HEK293 (cell line): Measurements from ENCODE around the gene SKOR2.

Experiments used
- CTCF ChIA-PET: fragments of 350-600 bp; formaldehyde crosslinking; extraction: SDS; loops from one replicate; lab custom pipeline; 2021; ENCODE audit warnings: antibody characterized with exemption; lab: Yijun Ruan, JAX
- POLR2A ChIA-PET: fragments of 300-600 bp; formaldehyde crosslinking; extraction: SDS; loops from one replicate; lab custom pipeline; 2020; ENCODE audit warnings: antibody characterized with exemption, inconsistent platforms; lab: Yijun Ruan, JAX
- H3K27ac ChIP-seq: fragments of 200-500 bp; sonication (Bioruptor generic); 2 replicates; pipeline ENCODE4 v1.5.1; 2014; ENCODE audit warnings: low read depth, low read length, control low read depth, inconsistent platforms; ENCODE audit errors: extremely low read depth
- H3K36me3 ChIP-seq, 2 experiments: fragments of 200-500 bp in 1 of 2; sonication (Bioruptor generic) in 1 of 2; 1 replicate in 1 of 2; 2 replicates in 1 of 2; pipeline ENCODE4 v1.5.1; 2014 to 2017; ENCODE audit warnings: inconsistent platforms in 2 of 2, low read length in 2 of 2; ENCODE audit not compliant: control insufficient read depth in 2 of 2, insufficient read depth in 1 of 2
- H3K4me1 ChIP-seq: fragments of 200-500 bp; sonication (Bioruptor generic); 2 replicates; pipeline ENCODE4 v1.5.1; 2014; ENCODE audit warnings: mild to moderate bottlenecking, low read length, inconsistent platforms; ENCODE audit not compliant: control insufficient read depth, insufficient read depth
- H3K4me3 ChIP-seq: 2 replicates; pipeline ENCODE4 v1.5.1; 2011; ENCODE audit warnings: low read depth, mild to moderate bottlenecking, control low read depth, low read length, moderate library complexity
- H3K9me3 ChIP-seq: fragments of 200-500 bp; sonication (Bioruptor generic); 2 replicates; pipeline ENCODE4 v1.5.1; 2014; ENCODE audit warnings: low read depth, low read length, inconsistent platforms; ENCODE audit not compliant: control insufficient read depth, insufficient read depth
- GLI2 ChIP-seq: fragments of 450-650 bp; formaldehyde crosslinking; IDR thresholded peaks from 2 replicates; pipeline ENCODE4; 2017; ENCODE audit warnings: missing biosample characterization, missing genetic modification characterization, low read depth, borderline replicate concordance
- KLF10 ChIP-seq: fragments of 450-650 bp; IDR thresholded peaks from 2 replicates; pipeline ENCODE4 v1.5.1; 2018; ENCODE audit warnings: missing biosample characterization, mild to moderate bottlenecking, missing genetic modification characterization
- KLF16 ChIP-seq: fragments of 450-650 bp; formaldehyde crosslinking; IDR thresholded peaks from 2 replicates; pipeline ENCODE4 v1.5.1; 2017; ENCODE audit warnings: missing biosample characterization, missing genetic modification characterization
- KLF7 ChIP-seq: fragments of 450-650 bp; formaldehyde crosslinking; IDR thresholded peaks from 2 replicates; pipeline ENCODE4 v1.5.1; 2016; ENCODE audit warnings: missing biosample characterization, missing genetic modification characterization, borderline replicate concordance
- MZF1 ChIP-seq: fragments of 450-650 bp; formaldehyde crosslinking; IDR thresholded peaks from 2 replicates; pipeline ENCODE4 v1.5.1; 2017; ENCODE audit warnings: missing biosample characterization, missing genetic modification characterization, borderline replicate concordance
- ZBTB21 ChIP-seq: fragments of 450-650 bp; formaldehyde crosslinking; IDR thresholded peaks from 2 replicates; pipeline ENCODE4 v1.5.1; 2017; ENCODE audit warnings: missing biosample characterization, missing genetic modification characterization
- ZBTB7A ChIP-seq: fragments of 450-650 bp; formaldehyde crosslinking; IDR thresholded peaks from 2 replicates; pipeline ENCODE4 v1.5.1; 2016; ENCODE audit warnings: low read depth, missing biosample characterization, missing genetic modification characterization
- ZEB2 ChIP-seq: fragments of 450-650 bp; formaldehyde crosslinking; IDR thresholded peaks from 2 replicates; pipeline ENCODE4 v1.5.1; 2016; ENCODE audit warnings: missing biosample characterization, missing genetic modification characterization
- ZNF157 ChIP-seq: fragments of 450-650 bp; formaldehyde crosslinking; IDR thresholded peaks from 2 replicates; pipeline ENCODE4 v1.5.1; 2016; ENCODE audit warnings: missing biosample characterization, missing genetic modification characterization
- ZNF175 ChIP-seq: fragments of 450-650 bp; formaldehyde crosslinking; IDR thresholded peaks from 2 replicates; pipeline ENCODE4 v1.5.1; 2016; ENCODE audit warnings: missing biosample characterization, missing genetic modification characterization
- ZNF292 ChIP-seq: fragments of 450-650 bp; formaldehyde crosslinking; IDR thresholded peaks from 2 replicates; pipeline ENCODE4 v1.5.1; 2016; ENCODE audit warnings: low read depth, missing biosample characterization, missing genetic modification characterization, borderline replicate concordance
- ZNF341 ChIP-seq: fragments of 450-650 bp; formaldehyde crosslinking; IDR thresholded peaks from 2 replicates; pipeline ENCODE4; 2016; ENCODE audit warnings: low read depth, missing biosample characterization, missing genetic modification characterization
- ZNF514 ChIP-seq: fragments of 450-650 bp; formaldehyde crosslinking; IDR thresholded peaks from 2 replicates; pipeline ENCODE4 v1.5.1; 2016; ENCODE audit warnings: missing biosample characterization, missing genetic modification characterization
- ZNF555 ChIP-seq: fragments of 450-650 bp; formaldehyde crosslinking; conservative IDR thresholded peaks from 2 replicates; pipeline ENCODE4 v1.5.1; 2017; ENCODE audit warnings: missing biosample characterization, mild to moderate bottlenecking, missing genetic modification characterization, inconsistent platforms
- ZNF610 ChIP-seq: fragments of 450-650 bp; formaldehyde crosslinking; IDR thresholded peaks from 2 replicates; pipeline ENCODE4 v1.5.1; 2016; ENCODE audit warnings: missing biosample characterization, missing genetic modification characterization, borderline replicate concordance
- ZNF623 ChIP-seq: fragments of 450-650 bp; formaldehyde crosslinking; IDR thresholded peaks from 2 replicates; pipeline ENCODE4 v1.5.1; 2016; ENCODE audit warnings: missing biosample characterization, missing genetic modification characterization
- ZNF670 ChIP-seq: fragments of 450-650 bp; formaldehyde crosslinking; IDR thresholded peaks from 2 replicates; pipeline ENCODE4 v1.5.1; 2016; ENCODE audit warnings: missing biosample characterization, missing genetic modification characterization, low read depth
- ZNF707 ChIP-seq: fragments of 450-650 bp; formaldehyde crosslinking; IDR thresholded peaks from 2 replicates; pipeline ENCODE4 v1.5.1; 2016; ENCODE audit warnings: missing biosample characterization, missing genetic modification characterization
- ZNF768 ChIP-seq: fragments of 450-650 bp; formaldehyde crosslinking; IDR thresholded peaks from 2 replicates; pipeline ENCODE4 v1.5.1; 2018; ENCODE audit warnings: missing biosample characterization, mild to moderate bottlenecking, missing genetic modification characterization
- ZNF843 ChIP-seq: fragments of 450-650 bp; formaldehyde crosslinking; IDR thresholded peaks from 2 replicates; pipeline ENCODE4 v1.5.1; 2016; ENCODE audit warnings: missing biosample characterization, missing genetic modification characterization
- ZXDB ChIP-seq: fragments of 450-650 bp; formaldehyde crosslinking; IDR thresholded peaks from 2 replicates; pipeline ENCODE4 v1.5.1; 2016; ENCODE audit warnings: missing biosample characterization, missing genetic modification characterization
- TF ChIP-seq, protein P1 (sequence below): fragments of 450-650 bp; formaldehyde crosslinking; IDR thresholded peaks from 2 replicates; pipeline ENCODE4 v1.5.1; 2016; ENCODE audit warnings: missing biosample characterization, missing genetic modification characterization
- TF ChIP-seq, protein P2 (sequence below): fragments of 450-650 bp; formaldehyde crosslinking; IDR thresholded peaks from 2 replicates; pipeline ENCODE4; 2016; ENCODE audit warnings: missing biosample characterization, missing genetic modification characterization
- TF ChIP-seq, protein P3 (sequence below): fragments of 450-650 bp; formaldehyde crosslinking; IDR thresholded peaks from 2 replicates; pipeline ENCODE4 v1.5.1; 2016; ENCODE audit warnings: missing biosample characterization, missing genetic modification characterization
- TF ChIP-seq, protein P4 (sequence below): fragments of 450-650 bp; formaldehyde crosslinking; IDR thresholded peaks from 2 replicates; pipeline ENCODE4 v1.5.1; 2016; ENCODE audit warnings: missing biosample characterization, missing genetic modification characterization
- TF ChIP-seq, protein P5 (sequence below): fragments of 450-650 bp; formaldehyde crosslinking; IDR thresholded peaks from 2 replicates; pipeline ENCODE4 v1.5.1; 2016; ENCODE audit warnings: missing biosample characterization, missing genetic modification characterization
- TF ChIP-seq, protein P6 (sequence below): fragments of 450-650 bp; formaldehyde crosslinking; IDR thresholded peaks from 2 replicates; pipeline ENCODE4 v1.5.1; 2016; ENCODE audit warnings: missing biosample characterization, missing genetic modification characterization

The SKOR2 gene

DNA sequence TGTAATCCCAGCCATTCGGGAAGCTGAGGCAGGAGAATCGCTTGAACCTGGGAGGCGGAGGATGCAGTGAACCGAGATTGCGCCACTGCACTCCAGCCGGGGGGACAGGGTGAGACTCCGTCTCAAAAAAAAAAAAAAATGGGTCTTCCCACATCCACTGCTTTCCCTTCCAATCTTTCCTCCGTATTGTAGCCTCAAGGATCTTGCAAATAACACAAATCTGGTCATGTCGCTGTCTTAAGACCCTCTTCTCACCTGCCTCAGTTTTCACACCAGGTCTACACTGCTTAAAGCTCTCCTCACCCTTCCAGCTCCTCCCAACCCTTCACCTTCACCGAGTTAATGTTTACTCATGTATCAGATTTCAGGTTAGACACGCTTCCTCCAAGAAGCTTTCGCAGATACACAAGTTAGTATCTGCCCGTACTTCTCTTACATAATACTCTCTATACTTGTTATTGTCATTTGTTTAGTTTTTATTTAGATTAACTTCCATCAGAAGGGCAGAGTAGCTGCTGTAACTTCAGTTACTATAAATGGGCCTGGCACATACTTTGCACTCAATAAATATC lies 76.8 kb downstream of the SKOR2 start (continued):
- TF ChIP-seq, protein P1, sequence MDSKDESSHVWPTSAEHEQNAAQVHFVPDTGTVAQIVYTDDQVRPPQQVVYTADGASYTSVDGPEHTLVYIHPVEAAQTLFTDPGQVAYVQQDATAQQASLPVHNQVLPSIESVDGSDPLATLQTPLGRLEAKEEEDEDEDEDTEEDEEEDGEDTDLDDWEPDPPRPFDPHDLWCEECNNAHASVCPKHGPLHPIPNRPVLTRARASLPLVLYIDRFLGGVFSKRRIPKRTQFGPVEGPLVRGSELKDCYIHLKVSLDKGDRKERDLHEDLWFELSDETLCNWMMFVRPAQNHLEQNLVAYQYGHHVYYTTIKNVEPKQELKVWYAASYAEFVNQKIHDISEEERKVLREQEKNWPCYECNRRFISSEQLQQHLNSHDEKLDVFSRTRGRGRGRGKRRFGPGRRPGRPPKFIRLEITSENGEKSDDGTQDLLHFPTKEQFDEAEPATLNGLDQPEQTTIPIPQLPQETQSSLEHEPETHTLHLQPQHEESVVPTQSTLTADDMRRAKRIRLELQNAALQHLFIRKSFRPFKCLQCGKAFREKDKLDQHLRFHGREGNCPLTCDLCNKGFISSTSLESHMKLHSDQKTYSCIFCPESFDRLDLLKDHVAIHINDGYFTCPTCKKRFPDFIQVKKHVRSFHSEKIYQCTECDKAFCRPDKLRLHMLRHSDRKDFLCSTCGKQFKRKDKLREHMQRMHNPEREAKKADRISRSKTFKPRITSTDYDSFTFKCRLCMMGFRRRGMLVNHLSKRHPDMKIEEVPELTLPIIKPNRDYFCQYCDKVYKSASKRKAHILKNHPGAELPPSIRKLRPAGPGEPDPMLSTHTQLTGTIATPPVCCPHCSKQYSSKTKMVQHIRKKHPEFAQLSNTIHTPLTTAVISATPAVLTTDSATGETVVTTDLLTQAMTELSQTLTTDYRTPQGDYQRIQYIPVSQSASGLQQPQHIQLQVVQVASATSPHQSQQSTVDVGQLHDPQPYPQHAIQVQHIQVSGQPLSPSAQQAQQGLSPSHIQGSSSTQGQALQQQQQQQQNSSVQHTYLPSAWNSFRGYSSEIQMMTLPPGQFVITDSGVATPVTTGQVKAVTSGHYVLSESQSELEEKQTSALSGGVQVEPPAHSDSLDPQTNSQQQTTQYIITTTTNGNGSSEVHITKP (tag by site-specific recombination): peak; percentile 90
- TF ChIP-seq ZNF610: no peak

DNA sequence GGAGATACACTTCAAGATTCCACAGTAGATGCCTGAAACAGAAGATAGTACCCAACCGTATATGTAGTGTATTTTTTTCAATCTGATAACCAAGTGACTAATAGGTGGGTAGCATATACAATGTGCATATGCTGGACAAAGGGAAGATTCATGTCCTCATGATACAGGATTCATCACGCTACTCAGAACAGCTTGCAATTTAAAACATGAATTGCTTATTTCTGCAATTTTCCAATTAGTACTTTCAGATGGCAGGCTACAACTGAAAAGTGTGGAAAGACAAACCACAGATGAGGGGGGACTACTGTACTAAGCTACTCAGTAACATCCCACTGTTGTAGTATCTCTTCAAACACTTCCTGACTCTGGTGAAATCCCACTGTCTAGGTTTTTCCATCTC lies 79.0 kb downstream of the SKOR2 start:
- ChIA-PET POLR2A (interaction anchor here (0.7 kb wide), 1 partner anchor 23 kb away, joined by 3 read pairs; the partner anchor contains the start of gene HDHD2), CTCF (no interaction called here)
- peaks cover 12% of the 10 kb centered on the region for H3K4me1 ChIP-seq

DNA sequence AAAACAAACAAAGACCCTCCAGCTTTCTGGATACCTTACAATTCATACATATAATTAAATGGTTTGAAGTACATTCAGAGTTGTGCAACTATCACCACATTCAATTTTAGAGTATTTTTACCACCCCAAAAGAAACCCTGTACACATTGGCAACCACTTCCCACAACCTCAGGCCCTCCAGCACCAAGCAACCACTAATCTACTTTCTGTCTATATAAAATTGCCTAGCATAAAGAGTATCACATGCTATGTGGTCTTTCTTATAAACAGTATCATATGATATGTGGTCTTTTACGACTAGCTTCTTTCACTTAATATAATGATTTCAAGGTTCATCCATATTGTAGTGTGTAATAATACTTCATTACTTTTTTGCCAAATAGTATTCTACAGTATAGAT lies 82.5 kb downstream of the SKOR2 start:
- CTCF ChIA-PET: interaction anchor here (0.6 to 1.3 kb wide), 4 partner anchors 12 to 1224 kb away, joined by 3 to 4 read pairs (median 3); no protein-coding TSS in a partner anchor
- no peak overlapping the region for H3K4me3 ChIP-seq
- POLR2A ChIA-PET: interaction anchor here (0.5 to 3.0 kb wide), 2 partner anchors 10 to 19 kb away, joined by 5 to 13 read pairs; partner anchors contain the start of gene HDHD2
- peaks cover 10% of the 10 kb centered on the region for H3K4me1 ChIP-seq
- H3K36me3 ChIP-seq: peaks cover 0 to 4% of the 10 kb centered on the region in 2 experiments; a peak in 1 of 3 replicates
- no peaks in the 10 kb centered on the region for H3K9me3 ChIP-seq
- no peak overlapping the region for H3K27ac ChIP-seq
- TF ChIP-seq, protein P2, sequence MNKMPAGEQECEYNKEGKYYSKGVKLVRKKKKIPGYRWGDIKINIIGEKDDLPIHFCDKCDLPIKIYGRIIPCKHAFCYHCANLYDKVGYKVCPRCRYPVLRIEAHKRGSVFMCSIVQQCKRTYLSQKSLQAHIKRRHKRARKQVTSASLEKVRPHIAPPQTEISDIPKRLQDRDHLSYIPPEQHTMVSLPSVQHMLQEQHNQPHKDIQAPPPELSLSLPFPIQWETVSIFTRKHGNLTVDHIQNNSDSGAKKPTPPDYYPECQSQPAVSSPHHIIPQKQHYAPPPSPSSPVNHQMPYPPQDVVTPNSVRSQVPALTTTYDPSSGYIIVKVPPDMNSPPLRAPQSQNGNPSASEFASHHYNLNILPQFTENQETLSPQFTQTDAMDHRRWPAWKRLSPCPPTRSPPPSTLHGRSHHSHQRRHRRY: no peak
- TF ChIP-seq ZNF768 (tag by site-specific recombination) (no peak), ZNF623 (tag by site-specific recombination) (no peak), ZBTB21 (tag by site-specific recombination) (no peak), ZNF175 (tag by site-specific recombination) (no peak), ZEB2 (no peak), ZNF555 (tag by site-specific recombination) (no peak), ZBTB7A (no peak), ZNF514 (tag by site-specific recombination) (no peak), ZNF707 (tag by site-specific recombination) (no peak), ZNF292 (tag by site-specific recombination) (no peak), ZNF670 (tag by site-specific recombination) (no peak), KLF16 (tag by site-specific recombination) (no peak)
- TF ChIP-seq, protein P3, sequence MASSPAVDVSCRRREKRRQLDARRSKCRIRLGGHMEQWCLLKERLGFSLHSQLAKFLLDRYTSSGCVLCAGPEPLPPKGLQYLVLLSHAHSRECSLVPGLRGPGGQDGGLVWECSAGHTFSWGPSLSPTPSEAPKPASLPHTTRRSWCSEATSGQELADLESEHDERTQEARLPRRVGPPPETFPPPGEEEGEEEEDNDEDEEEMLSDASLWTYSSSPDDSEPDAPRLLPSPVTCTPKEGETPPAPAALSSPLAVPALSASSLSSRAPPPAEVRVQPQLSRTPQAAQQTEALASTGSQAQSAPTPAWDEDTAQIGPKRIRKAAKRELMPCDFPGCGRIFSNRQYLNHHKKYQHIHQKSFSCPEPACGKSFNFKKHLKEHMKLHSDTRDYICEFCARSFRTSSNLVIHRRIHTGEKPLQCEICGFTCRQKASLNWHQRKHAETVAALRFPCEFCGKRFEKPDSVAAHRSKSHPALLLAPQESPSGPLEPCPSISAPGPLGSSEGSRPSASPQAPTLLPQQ (tag by site-specific recombination): no peak
- TF ChIP-seq, protein P4, sequence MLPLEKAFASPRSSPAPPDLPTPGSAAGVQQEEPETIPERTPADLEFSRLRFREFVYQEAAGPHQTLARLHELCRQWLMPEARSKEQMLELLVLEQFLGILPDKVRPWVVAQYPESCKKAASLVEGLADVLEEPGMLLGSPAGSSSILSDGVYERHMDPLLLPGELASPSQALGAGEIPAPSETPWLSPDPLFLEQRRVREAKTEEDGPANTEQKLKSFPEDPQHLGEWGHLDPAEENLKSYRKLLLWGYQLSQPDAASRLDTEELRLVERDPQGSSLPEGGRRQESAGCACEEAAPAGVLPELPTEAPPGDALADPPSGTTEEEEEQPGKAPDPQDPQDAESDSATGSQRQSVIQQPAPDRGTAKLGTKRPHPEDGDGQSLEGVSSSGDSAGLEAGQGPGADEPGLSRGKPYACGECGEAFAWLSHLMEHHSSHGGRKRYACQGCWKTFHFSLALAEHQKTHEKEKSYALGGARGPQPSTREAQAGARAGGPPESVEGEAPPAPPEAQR (tag by site-specific recombination): no peak
- TF ChIP-seq, protein P5, sequence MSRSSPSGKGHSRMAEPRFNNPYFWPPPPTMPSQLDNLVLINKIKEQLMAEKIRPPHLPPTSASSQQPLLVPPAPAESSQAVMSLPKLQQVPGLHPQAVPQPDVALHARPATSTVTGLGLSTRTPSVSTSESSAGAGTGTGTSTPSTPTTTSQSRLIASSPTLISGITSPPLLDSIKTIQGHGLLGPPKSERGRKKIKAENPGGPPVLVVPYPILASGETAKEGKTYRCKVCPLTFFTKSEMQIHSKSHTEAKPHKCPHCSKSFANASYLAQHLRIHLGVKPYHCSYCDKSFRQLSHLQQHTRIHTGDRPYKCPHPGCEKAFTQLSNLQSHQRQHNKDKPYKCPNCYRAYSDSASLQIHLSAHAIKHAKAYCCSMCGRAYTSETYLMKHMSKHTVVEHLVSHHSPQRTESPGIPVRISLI: no peak

More for the DNA sequence above, 79.0 kb downstream of the SKOR2 start:
- Histone ChIP-seq H3K27ac (no peak overlapping the region), H3K9me3 (no peaks in the 10 kb centered on the region), H3K36me3 (peaks cover 0 to 7% of the 10 kb centered on the region in 2 experiments; a peak in 1 of 3 replicates), H3K4me3 (no peak overlapping the region)
- TF ChIP-seq KLF7 (tag by site-specific recombination) (no peak), ZNF157 (tag by site-specific recombination) (no peak), ZNF341 (tag by site-specific recombination) (no peak), ZNF843 (tag by site-specific recombination) (no peak), ZXDB (tag by site-specific recombination) (no peak), KLF10 (no peak), MZF1 (tag by site-specific recombination) (no peak), GLI2 (tag by site-specific recombination) (no peak)
- TF ChIP-seq, protein P6, sequence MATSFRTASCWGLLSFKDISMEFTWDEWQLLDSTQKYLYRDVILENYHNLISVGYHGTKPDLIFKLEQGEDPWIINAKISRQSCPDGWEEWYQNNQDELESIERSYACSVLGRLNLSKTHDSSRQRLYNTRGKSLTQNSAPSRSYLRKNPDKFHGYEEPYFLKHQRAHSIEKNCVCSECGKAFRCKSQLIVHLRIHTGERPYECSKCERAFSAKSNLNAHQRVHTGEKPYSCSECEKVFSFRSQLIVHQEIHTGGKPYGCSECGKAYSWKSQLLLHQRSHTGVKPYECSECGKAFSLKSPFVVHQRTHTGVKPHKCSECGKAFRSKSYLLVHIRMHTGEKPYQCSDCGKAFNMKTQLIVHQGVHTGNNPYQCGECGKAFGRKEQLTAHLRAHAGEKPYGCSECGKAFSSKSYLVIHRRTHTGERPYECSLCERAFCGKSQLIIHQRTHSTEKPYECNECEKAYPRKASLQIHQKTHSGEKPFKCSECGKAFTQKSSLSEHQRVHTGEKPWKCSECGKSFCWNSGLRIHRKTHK (tag by site-specific recombination): no peak
